Measurements from ENCODE around the gene B2M. TPM values are rescaled to one million over a fixed set of nuclear protein-coding genes. Genes with fewer than 3 reads are reported as not detected.

B2M gene
- total and polyA plus RNA-seq, 2 experiments from 2014 or later = 167 to 180 TPM

GRCh38 chr15:44676676-44677075 is 34.6 kb upstream of the B2M start (continued):
- TF ChIP-seq ZNF462 (CRISPR knock-in tag; IDR thresholded peaks at IDR 0.05) (no peak), REST (IDR thresholded peaks at IDR 0.05; ENCODE audit: unreplicated experiment) (no peak), CTCF (conservative IDR thresholded peaks at IDR 0.05; ENCODE audit: low read depth in 2 of 2) (no peak), ZNF114 (CRISPR knock-in tag; IDR thresholded peaks at IDR 0.05) (no peak), POLR2AphosphoS5 (IDR thresholded peaks at IDR 0.05; ENCODE audit: low read depth) (no peak), JUNB (IDR thresholded peaks at IDR 0.05; ENCODE audit: unreplicated experiment) (no peak)
